ENCODE measurements around the gene RBM20. TPM values are rescaled to one million over a fixed set of nuclear protein-coding genes. Genes with fewer than 3 reads are reported as not detected.
"Not testable (repeated sequence)": the region's sequence is repeated elsewhere in the genome, so short reads cannot be mapped to it uniquely, and the experiment has no call there.

Gene RBM20
- total RNA-seq, 1 donor from 2014 or later, result 0.13 TPM

DNA sequence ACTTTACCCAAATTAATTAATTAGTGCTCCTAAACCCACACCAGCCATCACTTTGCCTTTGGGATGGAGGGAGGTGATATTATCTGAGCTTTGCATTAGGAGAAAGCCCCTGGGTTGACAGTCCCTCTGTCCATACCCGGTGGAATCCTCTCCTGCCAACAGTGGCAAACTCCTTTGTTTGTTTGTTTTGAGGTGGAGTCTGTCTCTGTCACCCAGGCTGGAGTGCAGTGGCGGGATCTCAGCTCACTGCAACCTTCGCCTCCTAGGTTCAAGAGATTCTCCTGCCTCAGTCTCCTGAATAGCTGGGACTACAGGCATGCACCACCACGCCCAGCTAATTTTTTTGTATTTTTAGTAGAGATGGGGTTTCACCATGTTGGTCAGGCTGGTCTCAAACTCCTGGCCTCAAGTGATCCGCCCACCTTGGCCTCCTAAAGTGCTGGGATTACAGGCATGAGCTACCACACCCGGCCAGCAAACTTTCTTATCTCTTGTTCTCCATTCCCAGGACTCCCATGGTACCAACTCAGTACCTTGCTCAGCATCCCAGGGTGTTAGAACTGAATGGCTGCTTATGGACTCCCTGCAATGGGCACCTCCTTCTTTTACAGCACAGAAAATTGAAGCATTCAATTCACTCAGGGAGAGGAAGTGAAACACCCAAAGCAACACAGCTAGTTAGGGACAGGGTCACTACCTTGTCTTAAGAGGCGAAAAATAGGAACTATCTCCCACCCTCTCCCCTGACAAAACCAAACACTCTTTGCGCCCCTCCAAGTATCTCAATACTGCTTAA lies 223.1 kb downstream of the RBM20 start:
- not testable (repeated sequence) for DNase-seq (ENCODE audit: low read depth, low spot score)

- DNase-seq (ENCODE audit: low read depth, low spot score), result no peak
Measured at GRCh38 chr10:110867807-110868465, 223.8 kb downstream of the RBM20 start.

DNA sequence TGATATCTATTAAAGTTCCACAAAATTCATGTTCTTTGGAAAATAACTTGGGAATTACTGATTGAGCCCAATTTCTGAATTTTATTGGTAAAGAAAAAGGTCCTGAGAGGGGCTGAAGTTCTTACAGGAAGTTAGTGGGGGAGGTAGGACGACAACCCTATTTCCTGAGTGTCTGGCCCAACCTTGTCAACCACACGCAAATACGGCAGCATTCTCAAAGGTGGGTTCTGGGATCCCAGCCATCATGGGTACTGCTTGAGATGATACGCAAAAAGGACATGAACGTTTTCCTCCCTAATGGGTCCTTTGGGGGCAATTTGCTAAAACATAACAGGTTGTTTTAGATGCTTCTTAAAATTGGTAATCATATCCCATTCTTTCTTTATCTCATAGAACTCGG lies 224.8 kb downstream of the RBM20 start:
- DNase-seq (ENCODE audit: low read depth, low spot score), result no peak

- DNase-seq (ENCODE audit: low read depth, low spot score), result no peak
Measured at GRCh38 chr10:110870823-110871297, 226.7 kb downstream of the RBM20 start.

DNA sequence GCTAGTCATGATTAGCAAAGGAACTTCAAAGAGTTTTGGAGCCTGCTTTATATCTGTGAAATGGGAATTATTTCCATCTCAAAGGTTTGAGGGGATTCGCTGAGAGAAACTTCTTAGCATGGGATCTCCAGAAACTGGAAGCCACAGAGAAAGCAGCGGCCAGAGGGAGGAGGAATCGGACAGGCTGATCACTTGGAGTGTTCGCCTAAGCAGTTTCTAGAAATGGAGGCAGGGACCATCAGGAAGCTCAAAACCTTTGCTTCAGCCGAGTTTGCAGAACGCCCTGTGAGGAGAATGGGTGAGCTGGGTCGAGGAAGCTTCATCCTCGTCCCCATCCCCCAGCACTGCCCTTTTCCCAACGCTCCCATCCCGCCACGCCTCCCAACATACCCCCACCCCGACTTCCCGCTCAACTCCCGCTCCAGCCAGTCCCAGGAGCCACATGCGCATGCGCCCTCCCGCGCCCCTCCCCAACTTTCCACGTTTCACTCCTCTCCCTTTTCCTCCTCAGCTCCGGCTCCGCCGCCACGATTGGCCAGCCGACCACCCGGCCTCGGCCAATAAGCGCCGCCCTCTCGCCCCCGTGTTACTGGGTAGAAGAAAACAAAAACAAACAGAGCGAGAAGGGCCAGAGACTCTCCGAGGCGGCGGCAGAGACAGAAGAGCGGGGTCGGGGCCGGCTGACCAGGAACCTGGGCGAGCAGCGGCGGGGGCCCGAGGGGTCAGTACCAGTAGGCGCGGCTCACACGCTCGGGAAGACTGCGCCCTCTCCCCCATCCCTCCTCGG lies 227.4 kb downstream of the RBM20 start, which contains the start of gene PDCD4:
Gene PDCD4, plus strand, starts transcription at position 631 of the 787 bp plus-strand sequence. CDS start 4,100 bp downstream, outside the sequence.
- peak; percentile 89 for DNase-seq (ENCODE audit: low read depth, low spot score)

DNA sequence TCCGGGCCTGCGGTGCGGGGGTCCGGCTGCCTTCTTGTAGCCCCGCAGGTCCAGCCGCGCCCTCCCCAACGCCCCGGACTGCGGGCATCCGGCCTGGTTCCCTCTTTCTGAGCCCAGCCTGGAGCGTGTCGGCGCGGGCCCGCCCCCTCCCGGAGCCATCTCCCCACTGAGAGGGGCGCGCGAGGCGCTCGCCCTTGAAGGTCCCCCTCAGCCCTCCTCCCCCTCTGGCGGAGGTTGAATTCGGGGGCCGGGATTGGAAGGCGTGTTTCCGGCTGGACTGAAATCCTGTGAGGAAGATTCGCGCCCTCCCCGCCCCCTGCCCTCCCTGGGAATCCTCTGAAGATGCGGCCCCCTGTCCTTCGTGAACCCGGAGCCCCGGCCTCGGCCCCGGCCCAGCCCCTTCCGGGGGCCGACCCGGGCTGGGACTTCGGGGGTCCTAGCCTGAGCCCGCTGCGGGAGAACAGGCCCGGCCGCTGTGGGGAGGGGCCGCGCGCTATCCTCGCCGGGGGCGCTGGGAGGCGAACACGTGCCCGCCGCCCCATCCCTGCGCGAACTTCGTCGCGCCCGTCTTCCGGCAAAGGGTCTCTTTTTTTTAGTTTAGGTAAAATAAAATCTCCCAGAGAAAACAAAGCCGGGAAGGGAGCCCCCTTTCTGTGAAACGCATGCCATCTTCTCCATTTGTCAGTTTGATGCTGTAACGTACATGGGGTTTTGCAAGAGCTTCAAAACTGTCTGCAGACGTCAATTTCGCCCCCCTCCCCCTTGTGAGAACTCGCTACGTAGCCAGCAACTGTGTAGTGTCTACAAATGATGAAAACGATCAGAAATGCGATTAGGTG lies 228.2 kb downstream of the RBM20 start:
- no peak for DNase-seq (ENCODE audit: low read depth, low spot score)

GRCh38 chr10:110872984-110873923 lies 229.1 kb downstream of the RBM20 start:
- DNase-seq (ENCODE audit: low read depth, low spot score), result no peak

DNA sequence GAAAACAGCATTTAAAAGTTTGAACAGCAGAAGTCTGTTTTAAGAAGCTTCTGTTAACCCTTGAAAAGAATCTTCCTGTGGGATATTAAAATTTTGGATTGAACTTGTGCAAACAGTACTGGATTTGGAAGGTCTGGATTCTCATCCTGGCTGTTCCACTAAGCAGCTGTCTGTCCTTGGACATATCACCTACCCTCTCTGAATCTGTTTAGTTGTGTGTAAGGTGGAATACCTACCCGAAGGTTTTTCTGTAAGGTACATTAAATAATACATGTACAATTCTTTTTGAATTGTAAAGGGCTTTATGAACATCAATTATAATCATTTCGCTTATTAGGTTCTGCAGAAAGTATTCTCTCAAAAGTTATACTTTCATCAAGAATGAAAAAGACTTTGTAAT lies 229.8 kb downstream of the RBM20 start:
- DNase-seq (ENCODE audit: low read depth, low spot score), result no peak

DNA sequence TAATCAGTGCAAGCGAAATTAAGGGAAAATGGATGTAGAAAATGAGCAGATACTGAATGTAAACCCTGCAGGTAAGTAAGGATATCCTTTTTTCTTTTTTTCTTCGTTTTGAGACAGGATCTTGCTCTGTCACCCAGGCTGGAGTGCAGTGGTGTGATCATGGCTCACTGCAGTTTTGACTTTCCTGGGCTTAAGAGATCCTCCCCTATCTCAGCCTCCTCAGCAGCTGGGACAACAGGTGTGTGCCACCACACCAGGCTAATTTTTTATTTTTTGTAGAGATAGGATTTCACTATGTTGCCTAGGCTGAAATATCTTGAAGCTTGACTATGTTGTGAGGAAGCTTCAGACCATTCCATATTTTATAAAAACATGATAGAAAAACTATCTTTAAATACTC lies 231.9 kb downstream of the RBM20 start:
- no peak for DNase-seq (ENCODE audit: low read depth, low spot score)

GRCh38 chr10:110876788-110877187 lies 232.7 kb downstream of the RBM20 start:
- DNase-seq (ENCODE audit: low read depth, low spot score), result no peak

GRCh38 chr10:110880012-110880411 lies 235.9 kb downstream of the RBM20 start:
- no peak for DNase-seq (ENCODE audit: low read depth, low spot score)

GRCh38 chr10:110881247-110881646 lies 237.1 kb downstream of the RBM20 start:
- DNase-seq (ENCODE audit: low read depth, low spot score), result no peak

DNA sequence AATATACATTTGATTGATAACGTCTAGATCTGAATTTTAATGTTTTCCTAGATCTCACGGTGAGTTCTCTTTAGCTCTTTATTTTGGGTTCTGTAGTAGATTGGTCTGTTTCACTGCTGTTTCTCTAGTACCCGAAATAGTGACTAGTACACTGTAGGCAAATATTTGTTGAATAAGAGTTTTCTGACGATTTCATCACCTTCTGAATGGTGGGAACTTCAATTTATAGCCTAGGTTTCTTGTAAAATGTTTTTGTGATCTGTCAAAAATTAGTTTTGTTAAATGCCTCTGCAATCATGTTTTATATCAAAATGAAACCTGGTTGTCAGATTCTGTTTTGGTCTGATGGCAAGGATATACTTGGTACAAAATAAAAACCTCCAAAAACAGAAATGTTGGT lies 237.8 kb downstream of the RBM20 start:
- DNase-seq (ENCODE audit: low read depth, low spot score), result no peak

DNA sequence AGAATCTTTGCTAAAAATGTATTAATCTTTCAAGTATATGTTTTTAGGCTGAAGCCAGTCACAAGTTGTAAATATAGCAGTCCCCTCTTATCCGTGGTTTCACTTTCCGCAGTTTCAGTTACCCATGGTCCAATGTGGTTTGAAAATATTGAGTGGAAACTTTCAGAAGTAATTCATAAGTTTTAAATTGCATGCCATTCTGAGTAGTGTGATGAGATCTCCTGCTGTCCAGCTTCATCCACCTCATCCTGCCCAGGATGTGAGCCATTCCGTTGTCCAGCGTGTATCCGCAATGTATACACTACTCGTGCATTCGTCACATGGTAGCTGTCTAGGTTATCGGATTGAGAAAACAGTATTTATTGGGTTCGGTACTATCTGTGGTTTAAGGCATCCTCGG lies 239.8 kb downstream of the RBM20 start:
- DNase-seq (ENCODE audit: low read depth, low spot score), result no peak

DNA sequence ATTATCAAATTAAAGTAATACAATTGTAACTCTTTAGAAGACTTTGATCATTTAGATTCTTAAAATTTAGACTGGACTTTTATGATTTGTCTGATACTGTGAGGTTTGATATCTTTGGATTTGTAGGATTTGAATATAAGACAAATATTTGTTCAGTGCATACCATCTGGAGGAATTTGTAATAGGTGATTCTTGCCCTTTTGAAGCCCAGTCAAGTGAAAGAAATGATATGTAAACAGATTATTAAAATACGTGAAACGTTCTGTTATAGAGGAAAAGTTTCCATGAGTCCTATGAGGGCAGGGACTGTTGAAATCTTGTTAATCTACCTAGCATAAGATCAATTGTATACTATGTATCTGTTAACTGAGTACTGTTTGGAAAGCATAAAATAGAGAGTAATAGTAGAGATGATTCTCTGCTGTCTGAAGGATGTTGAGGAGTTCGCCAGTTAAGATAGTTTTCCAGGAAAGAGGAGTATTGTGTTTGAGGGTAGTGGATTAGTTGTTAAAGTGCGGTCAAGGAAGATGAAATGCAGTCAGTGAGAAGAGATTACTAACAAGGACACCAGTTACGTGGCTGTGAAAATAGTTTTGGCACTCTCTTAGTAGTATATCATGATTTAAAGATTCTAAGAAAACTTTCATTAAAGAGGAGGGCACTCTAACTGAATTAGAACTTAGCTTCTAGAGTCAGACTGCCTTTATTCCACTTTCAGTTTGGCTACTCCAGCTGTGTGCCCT lies 242.0 kb downstream of the RBM20 start:
- no peak for DNase-seq (ENCODE audit: low read depth, low spot score)

GRCh38 chr10:110887560-110887959 lies 243.4 kb downstream of the RBM20 start:
- no peak for DNase-seq (ENCODE audit: low read depth, low spot score)

Data from pulmonary artery endothelial cell (primary cell).